Stomach (tissue), 4 donors: Measurements from ENCODE around the gene WDR70.

Source experiments
- POLR2A ChIP-seq, 4 donors: fragments of 450-650 bp; IDR thresholded peaks; one replicate each; pipeline ENCODE4 v1.6.1; 2016; ENCODE audit warnings: antibody characterized with exemption in 4 of 4, control low read depth in 2 of 4, mild to moderate bottlenecking in 1 of 4, moderate library complexity in 1 of 4
- TF ChIP-seq, protein P1 (sequence below), 7 experiments: fragments of 450-650 bp in 4 of 7; fragments of 200-600 bp in 3 of 7; sonication (generic) in 3 of 7; IDR thresholded peaks; one replicate each; pipeline ENCODE4 v1.5.1; 2016 to 2019; ENCODE audit warnings: antibody characterized with exemption in 7 of 7, control low read depth in 2 of 7, mild to moderate bottlenecking in 1 of 7

- TF ChIP-seq, protein P1, sequence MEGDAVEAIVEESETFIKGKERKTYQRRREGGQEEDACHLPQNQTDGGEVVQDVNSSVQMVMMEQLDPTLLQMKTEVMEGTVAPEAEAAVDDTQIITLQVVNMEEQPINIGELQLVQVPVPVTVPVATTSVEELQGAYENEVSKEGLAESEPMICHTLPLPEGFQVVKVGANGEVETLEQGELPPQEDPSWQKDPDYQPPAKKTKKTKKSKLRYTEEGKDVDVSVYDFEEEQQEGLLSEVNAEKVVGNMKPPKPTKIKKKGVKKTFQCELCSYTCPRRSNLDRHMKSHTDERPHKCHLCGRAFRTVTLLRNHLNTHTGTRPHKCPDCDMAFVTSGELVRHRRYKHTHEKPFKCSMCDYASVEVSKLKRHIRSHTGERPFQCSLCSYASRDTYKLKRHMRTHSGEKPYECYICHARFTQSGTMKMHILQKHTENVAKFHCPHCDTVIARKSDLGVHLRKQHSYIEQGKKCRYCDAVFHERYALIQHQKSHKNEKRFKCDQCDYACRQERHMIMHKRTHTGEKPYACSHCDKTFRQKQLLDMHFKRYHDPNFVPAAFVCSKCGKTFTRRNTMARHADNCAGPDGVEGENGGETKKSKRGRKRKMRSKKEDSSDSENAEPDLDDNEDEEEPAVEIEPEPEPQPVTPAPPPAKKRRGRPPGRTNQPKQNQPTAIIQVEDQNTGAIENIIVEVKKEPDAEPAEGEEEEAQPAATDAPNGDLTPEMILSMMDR (IDR thresholded peaks at IDR 0.05): no peak
- TF ChIP-seq POLR2A (IDR thresholded peaks at IDR 0.05): no peak
Observed at GRCh38 chr5:37520811-37521210, 141.7 kb downstream of the WDR70 start.
